Endothelial cell of umbilical vein (primary cell): ENCODE data around the gene NR6A1. TPM values are rescaled to one million over a fixed set of nuclear protein-coding genes. Genes with fewer than 3 reads are reported as not detected.

Experiments
- BruUV-seq: library from RNA; stranded (reverse); fragments of 400-500 nt; replicated peaks from 2 replicates; lab custom pipeline; 2021; lab: Mats Ljungman, UMichigan
- CTCF ChIA-PET: fragments of 300-600, 350-600 bp; sonication (Branson Sonifier 250); formaldehyde crosslinking; loops from one replicate; lab custom pipeline; 2021; ENCODE audit warnings: antibody characterized with exemption, inconsistent platforms; lab: Charles Lee
- POLR2A ChIA-PET: fragments of 300-600, 350-600 bp; sonication (Branson Sonifier 250); formaldehyde crosslinking; loops from one replicate; lab custom pipeline; 2021; ENCODE audit warnings: antibody characterized with exemption, inconsistent platforms; lab: Charles Lee
- DNase-seq: peaks from one replicate; pipeline ENCODE4 v3.0.0-alpha.2; 2011; ENCODE audit warnings: low read depth, low spot score
- FAIRE-seq: peaks from 2 replicates; lab custom pipeline; 2011; peaks lifted over from hg19 to GRCh38; lab: Jason Lieb, UNC
- H2AFZ ChIP-seq: 2 replicates; pipeline ENCODE4 v1.6.0; 2012; ENCODE audit warnings: low read depth, low read length, control low read depth, inconsistent platforms
- H3K27ac ChIP-seq: 2 replicates; pipeline ENCODE4 v1.5.1; 2011; ENCODE audit warnings: low read depth, mild to moderate bottlenecking, control low read depth, low read length, moderate library complexity; ENCODE audit not compliant: insufficient read depth
- H3K27me3 ChIP-seq, 2 experiments: 2 replicates each; pipeline versions ENCODE4 v1.6.0 to v1.6.1; 2011; ENCODE audit warnings: low read length in 2 of 2, mixed read lengths in 1 of 2; ENCODE audit not compliant: control insufficient read depth in 2 of 2, insufficient read depth in 2 of 2
- H3K36me3 ChIP-seq, 2 experiments: 2 replicates in 1 of 2; 3 replicates in 1 of 2; pipeline ENCODE4 v1.5.1; 2011; ENCODE audit warnings: low read length in 2 of 2, mild to moderate bottlenecking in 1 of 2, moderate library complexity in 1 of 2; ENCODE audit not compliant: control insufficient read depth in 2 of 2, insufficient read depth in 2 of 2; ENCODE audit errors: extremely low read depth in 1 of 2
- H3K4me1 ChIP-seq: 3 replicates; pipeline ENCODE4 v1.5.1; 2011; ENCODE audit warnings: mild to moderate bottlenecking, low read length; ENCODE audit not compliant: control insufficient read depth, insufficient read depth; ENCODE audit errors: extremely low read depth
- H3K4me2 ChIP-seq: 2 replicates; pipeline ENCODE4 v1.6.1; 2011; ENCODE audit warnings: low read length, control low read depth, mixed read lengths; ENCODE audit not compliant: insufficient read depth
- H3K4me3 ChIP-seq, 3 experiments: fragments of 200-600 bp in 1 of 3; sonication (generic), shearing (Covaris generic) in 1 of 3; replicated peaks in 1 of 3; 2 replicates each; pipeline ENCODE4 v1.5.1; 2011 to 2016; ENCODE audit warnings: control low read depth in 3 of 3, low read length in 3 of 3, mild to moderate bottlenecking in 2 of 3, inconsistent platforms in 1 of 3, low read depth in 1 of 3, moderate library complexity in 1 of 3; ENCODE audit not compliant: insufficient read depth in 1 of 3
- H3K79me2 ChIP-seq: 2 replicates; pipeline ENCODE4 v1.6.0; 2012; ENCODE audit warnings: low read length, inconsistent platforms; ENCODE audit not compliant: control insufficient read depth, insufficient read depth
- H3K9ac ChIP-seq: replicated peaks from 2 replicates; pipeline ENCODE3; 2011; ENCODE audit warnings: low read length, control low read depth; ENCODE audit not compliant: insufficient read depth; ENCODE audit errors: extremely low read depth
- H3K9me1 ChIP-seq: replicated peaks from 3 replicates; pipeline ENCODE4 v1.6.0; 2011; ENCODE audit warnings: mild to moderate bottlenecking, low read length; ENCODE audit not compliant: control insufficient read depth, insufficient read depth; ENCODE audit errors: extremely low read depth
- H3K9me3 ChIP-seq: replicated peaks from 2 replicates; pipeline ENCODE4 v1.5.1; 2012; ENCODE audit warnings: low read length, inconsistent platforms; ENCODE audit not compliant: control insufficient read depth, insufficient read depth
- H4K20me1 ChIP-seq: replicated peaks from 2 replicates; pipeline ENCODE3; 2011; ENCODE audit warnings: mild to moderate bottlenecking, low read length; ENCODE audit not compliant: control insufficient read depth, insufficient read depth; ENCODE audit errors: extremely low read depth
- EZH2 ChIP-seq: IDR thresholded peaks from 2 replicates; pipeline ENCODE4 v1.6.1; 2012; ENCODE audit warnings: borderline replicate concordance, low read depth, mild to moderate bottlenecking, moderate library complexity, low read length, inconsistent platforms; ENCODE audit not compliant: severe bottlenecking
- FOS ChIP-seq: IDR thresholded peaks from 2 replicates; pipeline ENCODE4 v1.6.1; 2011; ENCODE audit warnings: mild to moderate bottlenecking, low read length, moderate library complexity, borderline replicate concordance; ENCODE audit not compliant: insufficient read depth
- GATA2 ChIP-seq: IDR thresholded peaks from 2 replicates; pipeline ENCODE4 v1.7.0; 2011; ENCODE audit warnings: low read depth, mild to moderate bottlenecking, moderate library complexity, mixed read lengths, low read length; ENCODE audit not compliant: insufficient read length, insufficient read depth
- JUN ChIP-seq: IDR thresholded peaks from 2 replicates; pipeline ENCODE4 v1.6.1; 2011; ENCODE audit warnings: borderline replicate concordance, low read depth; ENCODE audit not compliant: insufficient read length, insufficient read depth
- MYC ChIP-seq: IDR thresholded peaks from one replicate; pipeline ENCODE4 v1.6.1; 2011; ENCODE audit warnings: mild to moderate bottlenecking, low read depth, low read length
- POLR2A ChIP-seq: IDR thresholded peaks from 2 replicates; pipeline ENCODE4 v1.6.1; 2012; ENCODE audit warnings: low read depth, mild to moderate bottlenecking, control low read depth, low read length
- POLR2AphosphoS5 ChIP-seq: IDR thresholded peaks from 2 replicates; pipeline ENCODE4 v1.6.1; 2012; ENCODE audit warnings: low read depth, mild to moderate bottlenecking, control low read depth, low read length, moderate library complexity; ENCODE audit not compliant: insufficient read depth
- dilution Hi-C: fragments of 300-500 bp; cut with MboI; formaldehyde crosslinking; loops from one replicate; pipeline ENCODE4 v1.15.0; 2019; ENCODE audit warnings: low sequenced_read_pairs; ENCODE audit not compliant: extremely low pct_ligation_motif_present
- intact Hi-C: fragments of 100-400 bp; cut with micrococcal nuclease; formaldehyde crosslinking; loops from one replicate; pipeline ENCODE4 v1.10.0; 2022
- polyA plus RNA-seq, 4 experiments: library from polyadenylated mRNA; depleted of rRNA in 3 of 4; stranded (reverse) in 3 of 4; unstranded in 1 of 4; fragments of >200 nt; gene quantifications; 2 replicates each; pipeline versions ENCODE4 v1.2.1 to v1.2.3, GENCODE V29; 2011 to 2012; ENCODE audit warnings: missing spikeins in 1 of 4
- total RNA-seq: library from RNA; stranded (reverse); gene quantifications from 2 replicates; pipeline ENCODE4 v1.2.3, GENCODE V29; 2021
- TF ChIP-seq, protein P1 (sequence below), 2 donors: IDR thresholded peaks; 1 replicate in 1 of 2; 2 replicates in 1 of 2; pipeline ENCODE4 v1.5.1; 2011; ENCODE audit warnings: low read length in 2 of 2, mild to moderate bottlenecking in 2 of 2, moderate library complexity in 2 of 2, control low read depth in 1 of 2, inconsistent platforms in 1 of 2, low read depth in 1 of 2; ENCODE audit not compliant: insufficient read depth in 1 of 2; ENCODE audit errors: extremely low read depth in 1 of 2
- TF ChIP-seq, protein P2 (sequence below): IDR thresholded peaks from 2 replicates; pipeline ENCODE4 v1.6.1; 2011; ENCODE audit not compliant: insufficient read depth, insufficient read length

The NR6A1 gene
- total and polyA plus RNA-seq, 2 donors (not counting 3 experiments of a cell fraction or from before 2014, with no cell fraction given) = 0.17 to 1.2 TPM

DNA sequence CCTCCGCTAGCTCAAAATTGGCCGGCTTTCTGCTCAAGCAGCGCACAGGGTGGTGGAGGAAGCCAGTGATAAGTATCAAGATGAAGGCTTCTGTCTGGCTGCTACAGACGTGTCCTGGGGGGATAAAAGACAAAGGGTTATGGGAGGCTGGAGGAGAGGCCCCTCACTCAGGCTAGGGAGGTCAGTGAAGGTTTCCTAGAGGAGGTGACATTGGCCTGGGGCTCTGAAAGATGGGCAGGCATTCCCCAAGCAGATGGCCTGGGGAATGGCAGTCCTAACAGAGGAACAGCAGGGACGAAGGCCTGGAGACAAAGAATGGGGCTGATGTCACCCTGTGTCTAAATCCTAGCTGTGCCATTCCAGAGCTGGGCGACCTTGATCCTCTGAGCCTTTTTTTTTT, 38.1 kb upstream of the NR6A1 start:
- H3K4me1 ChIP-seq = no peaks in the 10 kb centered on the region
- ChIA-PET CTCF (interaction anchor here (0.7 to 1.9 kb wide), 2 partner anchors 13 to 44 kb away, joined by 4 to 6 read pairs; partner anchors contain the start of gene WDR38), POLR2A (no interaction called here)
- no peaks in the 10 kb centered on the region for H3K9me3 ChIP-seq
- no peak overlapping the region for H3K4me3 ChIP-seq
- BruUV-seq = no TSS peak
- FAIRE-seq (no peak), DNase-seq (no peak)
- intact Hi-C loops (no loop called here), dilution Hi-C loops (no loop called here)
- no peak overlapping the region for H3K27ac ChIP-seq
- H3K27me3 ChIP-seq = no peaks in the 10 kb centered on the region
- H3K36me3 ChIP-seq = no peaks in the 10 kb centered on the region
- TF ChIP-seq, protein P1, sequence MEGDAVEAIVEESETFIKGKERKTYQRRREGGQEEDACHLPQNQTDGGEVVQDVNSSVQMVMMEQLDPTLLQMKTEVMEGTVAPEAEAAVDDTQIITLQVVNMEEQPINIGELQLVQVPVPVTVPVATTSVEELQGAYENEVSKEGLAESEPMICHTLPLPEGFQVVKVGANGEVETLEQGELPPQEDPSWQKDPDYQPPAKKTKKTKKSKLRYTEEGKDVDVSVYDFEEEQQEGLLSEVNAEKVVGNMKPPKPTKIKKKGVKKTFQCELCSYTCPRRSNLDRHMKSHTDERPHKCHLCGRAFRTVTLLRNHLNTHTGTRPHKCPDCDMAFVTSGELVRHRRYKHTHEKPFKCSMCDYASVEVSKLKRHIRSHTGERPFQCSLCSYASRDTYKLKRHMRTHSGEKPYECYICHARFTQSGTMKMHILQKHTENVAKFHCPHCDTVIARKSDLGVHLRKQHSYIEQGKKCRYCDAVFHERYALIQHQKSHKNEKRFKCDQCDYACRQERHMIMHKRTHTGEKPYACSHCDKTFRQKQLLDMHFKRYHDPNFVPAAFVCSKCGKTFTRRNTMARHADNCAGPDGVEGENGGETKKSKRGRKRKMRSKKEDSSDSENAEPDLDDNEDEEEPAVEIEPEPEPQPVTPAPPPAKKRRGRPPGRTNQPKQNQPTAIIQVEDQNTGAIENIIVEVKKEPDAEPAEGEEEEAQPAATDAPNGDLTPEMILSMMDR (IDR thresholded peaks at IDR 0.05; ENCODE audit: extremely low read depth in 1 of 2, insufficient read depth in 1 of 2, low read depth in 1 of 2, low read length in 2 of 2) = no peak
- TF ChIP-seq POLR2AphosphoS5 (no peak), POLR2A (no peak), JUN (no peak), EZH2 (no peak), MYC (no peak), GATA2 (no peak), FOS (no peak)
- TF ChIP-seq, protein P2, sequence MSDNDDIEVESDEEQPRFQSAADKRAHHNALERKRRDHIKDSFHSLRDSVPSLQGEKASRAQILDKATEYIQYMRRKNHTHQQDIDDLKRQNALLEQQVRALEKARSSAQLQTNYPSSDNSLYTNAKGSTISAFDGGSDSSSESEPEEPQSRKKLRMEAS = no peak
- H3K9me1 ChIP-seq = no peaks in the 10 kb centered on the region
- H3K79me2 ChIP-seq = no peaks in the 10 kb centered on the region
- H4K20me1 ChIP-seq = no peaks in the 10 kb centered on the region
- no peak overlapping the region for H3K9ac ChIP-seq
- no peak overlapping the region for H3K4me2 ChIP-seq
- no peak overlapping the region for H2AFZ ChIP-seq
